Mesendoderm (in vitro differentiated cells): ENCODE data around the gene CASP9.
"Not testable (repeated sequence)": the region's sequence is repeated elsewhere in the genome, so short reads cannot be mapped to it uniquely, and the experiment has no call there.

Source experiments
- DNase-seq: peaks from one replicate; pipeline ENCODE4 v3.0.0; 2013
- H2AK5ac ChIP-seq: 2 replicates; pipeline ENCODE4 v1.6.1; 2013; ENCODE audit warnings: low read length, inconsistent platforms
- H2BK120ac ChIP-seq: 2 replicates; pipeline ENCODE4 v1.6.1; 2013; ENCODE audit warnings: low read depth, mild to moderate bottlenecking, low read length, moderate library complexity, mixed read lengths
- H2BK15ac ChIP-seq: replicated peaks from 2 replicates; pipeline ENCODE4 v1.6.1; 2013; ENCODE audit warnings: low read depth, mild to moderate bottlenecking, moderate library complexity
- H2BK5ac ChIP-seq: 2 replicates; pipeline ENCODE4 v1.6.1; 2013; ENCODE audit warnings: low read length, inconsistent platforms
- H3K18ac ChIP-seq: 2 replicates; pipeline ENCODE4 v1.6.1; 2013; ENCODE audit warnings: mild to moderate bottlenecking, low read length, mixed read lengths
- H3K23ac ChIP-seq: one replicate; pipeline ENCODE4 v1.6.1; 2013; ENCODE audit warnings: low read length
- H3K27ac ChIP-seq: 2 replicates; pipeline ENCODE4 v1.5.1; 2013; ENCODE audit warnings: low read depth, mild to moderate bottlenecking, inconsistent platforms, low read length, moderate library complexity
- H3K27me3 ChIP-seq: 2 replicates; pipeline ENCODE4 v1.6.1; 2013; ENCODE audit warnings: low read length, control low read depth, mild to moderate bottlenecking, inconsistent platforms; ENCODE audit not compliant: insufficient read depth, poor library complexity
- H3K36me3 ChIP-seq: 2 replicates; pipeline ENCODE4 v1.6.1; 2013; ENCODE audit warnings: low read length, inconsistent platforms; ENCODE audit not compliant: control insufficient read depth, insufficient read depth
- H3K4ac ChIP-seq: one replicate; pipeline ENCODE4 v1.6.1; 2013; ENCODE audit warnings: low read depth, mild to moderate bottlenecking, low read length, moderate library complexity
- H3K4me1 ChIP-seq: 2 replicates; pipeline ENCODE4 v1.6.1; 2013; ENCODE audit warnings: low read depth, low read length, inconsistent platforms; ENCODE audit not compliant: control insufficient read depth
- H3K4me2 ChIP-seq: 2 replicates; pipeline ENCODE4 v1.6.1; 2013; ENCODE audit warnings: low read length
- H3K4me3 ChIP-seq: 2 replicates; pipeline ENCODE4 v1.5.1; 2013; ENCODE audit warnings: mild to moderate bottlenecking, low read length
- H3K56ac ChIP-seq: one replicate; pipeline ENCODE4 v1.6.1; 2013; ENCODE audit warnings: low read length
- H3K79me1 ChIP-seq: 2 replicates; pipeline ENCODE4 v1.6.1; 2013; ENCODE audit warnings: low read length, inconsistent platforms
- H3K79me2 ChIP-seq: 2 replicates; pipeline ENCODE4 v1.6.1; 2013; ENCODE audit warnings: mild to moderate bottlenecking, low read length; ENCODE audit not compliant: control insufficient read depth, insufficient read depth
- H3K9ac ChIP-seq: 2 replicates; pipeline ENCODE4 v1.6.1; 2013; ENCODE audit warnings: low read length, inconsistent platforms
- H4K5ac ChIP-seq: one replicate; pipeline ENCODE4 v1.6.1; 2013; ENCODE audit warnings: low read length
- H4K8ac ChIP-seq: one replicate; pipeline ENCODE4 v1.6.1; 2013; ENCODE audit warnings: low read depth, mild to moderate bottlenecking, control low read depth, low read length, moderate library complexity
- WGBS: extraction: QIAGEN DNeasy Blood & Tissue Kit; methylation state at CpG from one replicate; pipeline ENCODE4 v1.1.7; 2013; ENCODE audit warnings: low lambda C conversion rate, missing lambda C conversion rate; ENCODE audit not compliant: insufficient coverage; ENCODE audit errors: extremely low coverage; 5-methylcytosine and 5-hydroxymethylcytosine counted together

Gene CASP9

DNA sequence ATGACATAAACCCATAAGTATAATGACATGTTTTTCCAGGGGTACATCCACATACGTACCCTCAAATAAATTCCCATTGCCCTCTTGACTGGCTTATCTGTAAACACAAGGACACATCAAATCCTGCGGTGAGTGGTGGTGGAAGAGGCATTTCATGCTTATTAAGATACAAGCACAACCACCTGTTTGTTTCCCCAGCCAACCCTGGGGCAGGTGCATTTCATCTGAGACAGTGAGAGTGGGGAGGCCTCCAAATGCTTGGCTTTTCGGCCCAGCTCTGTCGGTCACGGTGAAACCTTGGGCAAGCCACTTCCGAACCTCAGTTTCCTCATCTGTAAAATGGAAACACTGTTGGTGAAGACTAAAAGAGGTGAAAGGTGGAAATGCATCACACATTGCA is 39.6 kb downstream of the CASP9 start:
- not testable (repeated sequence) for DNase-seq, H3K79me2 ChIP-seq, H3K9ac ChIP-seq, H3K18ac ChIP-seq, H3K4me2 ChIP-seq, H3K36me3 ChIP-seq, H3K4ac ChIP-seq, H3K27ac ChIP-seq, H4K8ac ChIP-seq, H2AK5ac ChIP-seq, H3K79me1 ChIP-seq, H3K4me1 ChIP-seq, H2BK5ac ChIP-seq, H3K27me3 ChIP-seq, H2BK120ac ChIP-seq, H2BK15ac ChIP-seq, H3K56ac ChIP-seq, H4K5ac ChIP-seq, H3K4me3 ChIP-seq, H3K23ac ChIP-seq
- WGBS: no CpG with 5 or more reads among the region's 6 CpGs

DNA sequence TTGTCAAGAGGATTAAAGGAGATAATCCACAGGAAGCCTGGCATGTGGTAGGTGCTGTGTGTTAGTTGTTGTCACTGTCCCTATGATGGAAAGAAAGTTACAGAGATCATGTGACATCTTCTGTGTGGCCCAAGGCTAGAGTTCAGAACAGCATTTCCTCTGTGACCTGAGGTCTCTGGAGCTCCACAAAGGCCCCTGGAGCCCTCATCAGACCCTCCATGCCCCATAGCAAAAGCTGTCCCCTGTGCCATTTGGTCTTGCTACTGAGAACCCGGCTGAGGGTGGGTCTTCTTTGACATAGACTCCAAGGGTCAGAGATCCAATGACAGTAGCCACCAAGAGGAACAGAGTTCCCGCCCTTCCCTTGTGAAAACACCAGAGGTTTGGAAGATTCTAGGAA is 40.0 kb downstream of the CASP9 start:
- Histone ChIP-seq H4K5ac (no peak overlapping the region), H2AK5ac (no peak overlapping the region), H3K4me1 (no peaks in the 10 kb centered on the region), H3K79me2 (no peaks in the 10 kb centered on the region), H3K4me2 (no peak overlapping the region), H2BK120ac (no peak overlapping the region), H3K18ac (no peak overlapping the region), H3K56ac (no peak overlapping the region), H3K79me1 (no peaks in the 10 kb centered on the region), H4K8ac (no peak overlapping the region), H3K23ac (no peak overlapping the region), H2BK15ac (no peak overlapping the region), H2BK5ac (no peak overlapping the region), H3K27me3 (no peaks in the 10 kb centered on the region), H3K9ac (no peak overlapping the region), H3K27ac (no peak overlapping the region), H3K36me3 (no peaks in the 10 kb centered on the region), H3K4me3 (no peak overlapping the region), H3K4ac (no peak overlapping the region)
- no CpG with 5 or more reads among the region's 2 CpGs for WGBS
- no peak for DNase-seq

DNA sequence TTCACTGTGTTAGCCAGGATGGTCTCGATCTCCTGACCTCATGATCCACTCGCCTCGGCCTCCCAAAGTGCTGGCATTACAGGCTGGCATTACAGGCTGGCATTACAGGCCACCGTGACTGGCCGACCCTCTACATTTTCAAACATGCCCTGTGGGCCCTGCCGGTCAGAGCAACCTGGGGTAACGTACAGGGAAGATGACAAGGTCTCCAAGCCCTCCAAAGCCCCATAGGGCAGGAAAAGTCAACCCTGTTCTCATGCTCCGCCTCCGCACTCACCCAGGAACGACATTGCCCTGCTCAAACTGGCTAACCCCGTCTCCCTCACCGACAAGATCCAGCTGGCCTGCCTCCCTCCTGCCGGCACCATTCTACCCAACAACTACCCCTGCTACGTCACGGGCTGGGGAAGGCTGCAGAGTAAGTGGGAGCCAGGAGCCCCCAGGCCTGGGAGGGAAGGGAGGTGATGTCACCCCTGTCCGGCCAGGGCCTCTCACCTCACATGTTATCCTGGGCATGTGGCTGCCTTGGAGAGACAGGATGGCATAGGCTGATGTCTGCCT is 41.0 kb downstream of the CASP9 start:
- not testable (repeated sequence) for H3K27me3 ChIP-seq, H2AK5ac ChIP-seq, H4K8ac ChIP-seq, H4K5ac ChIP-seq, H2BK120ac ChIP-seq, H2BK5ac ChIP-seq, H3K79me2 ChIP-seq, H2BK15ac ChIP-seq, H3K9ac ChIP-seq, H3K23ac ChIP-seq, H3K79me1 ChIP-seq, H3K56ac ChIP-seq, H3K4me1 ChIP-seq, H3K4ac ChIP-seq, H3K27ac ChIP-seq, H3K4me2 ChIP-seq, DNase-seq, H3K36me3 ChIP-seq, H3K4me3 ChIP-seq, H3K18ac ChIP-seq
- no CpG with 5 or more reads among the region's 16 CpGs for WGBS

DNA sequence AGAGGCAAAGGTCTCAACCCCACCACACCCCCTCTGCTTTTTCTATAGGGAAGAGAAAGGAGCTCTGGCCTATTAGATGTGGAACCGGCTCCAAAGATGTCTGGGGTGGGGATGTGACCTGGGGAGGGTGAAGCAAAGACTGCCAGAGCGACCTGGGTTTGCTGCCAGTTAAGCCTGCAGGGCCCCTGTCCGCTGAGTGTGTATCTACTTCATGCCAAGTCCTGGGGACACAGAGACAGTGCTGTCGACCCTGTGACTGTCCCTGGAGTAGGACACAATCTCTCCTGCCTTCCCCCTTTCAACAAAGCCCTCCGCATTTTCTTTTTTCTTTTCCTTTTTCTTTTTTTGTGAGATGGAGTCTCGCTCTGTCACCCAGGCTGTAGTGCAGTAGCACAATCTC is 41.6 kb downstream of the CASP9 start:
- H2BK15ac ChIP-seq, DNase-seq, H3K79me1 ChIP-seq, H2AK5ac ChIP-seq, H2BK120ac ChIP-seq, H3K36me3 ChIP-seq, H3K4me3 ChIP-seq, H3K79me2 ChIP-seq, H3K4ac ChIP-seq, H3K18ac ChIP-seq, H2BK5ac ChIP-seq, H4K8ac ChIP-seq, H3K56ac ChIP-seq, H3K27me3 ChIP-seq, H4K5ac ChIP-seq, H3K27ac ChIP-seq, H3K4me2 ChIP-seq, H3K4me1 ChIP-seq, H3K9ac ChIP-seq, H3K23ac ChIP-seq: not testable (repeated sequence)
- no CpG with 5 or more reads among the region's 6 CpGs for WGBS

DNA sequence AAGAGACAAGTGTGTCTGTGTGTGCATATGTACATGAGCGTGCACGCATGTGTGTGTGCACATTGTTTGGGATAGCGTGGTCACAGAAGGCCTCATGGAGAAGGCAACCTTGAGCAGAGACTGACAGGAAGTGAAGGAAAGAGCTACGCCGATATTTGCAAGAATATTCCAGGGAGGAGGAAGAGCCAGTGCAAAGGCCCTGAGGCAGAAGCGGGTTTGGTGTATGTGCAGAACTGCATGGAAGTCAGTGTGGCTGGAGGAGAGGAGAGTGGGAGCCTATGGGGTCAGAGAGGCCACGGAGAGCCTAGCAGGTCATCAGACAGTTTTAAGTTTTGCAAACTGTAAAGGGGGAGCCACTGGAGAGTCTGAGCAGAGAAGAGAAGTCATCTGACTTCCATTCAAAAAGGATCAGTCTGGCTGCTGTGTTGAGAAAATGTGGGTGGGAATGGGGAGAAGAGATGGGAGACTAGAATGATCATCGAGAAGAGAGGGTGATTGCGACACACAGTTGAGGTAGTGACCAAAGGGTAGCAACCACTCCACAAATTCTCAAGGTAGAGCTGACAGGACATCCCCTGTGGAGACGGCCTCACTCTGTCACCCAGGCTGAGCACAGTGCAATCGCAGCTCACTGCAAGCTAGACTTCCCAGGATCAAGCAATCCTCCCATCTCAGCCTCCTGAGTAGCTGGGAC is 44.2 kb downstream of the CASP9 start:
- no peaks in the 10 kb centered on the region for H3K27me3 ChIP-seq
- no peak overlapping the region for H3K4me3 ChIP-seq
- H3K36me3 ChIP-seq: no peaks in the 10 kb centered on the region

More for the DNA sequence above, 44.2 kb downstream of the CASP9 start:
- DNase-seq: no peak
- Histone ChIP-seq H2BK15ac (no peak overlapping the region), H2BK5ac (no peak overlapping the region), H3K79me1 (no peaks in the 10 kb centered on the region), H4K5ac (no peak overlapping the region), H3K4me2 (no peak overlapping the region), H3K18ac (no peak overlapping the region), H3K23ac (no peak overlapping the region), H4K8ac (no peak overlapping the region), H3K4ac (no peak overlapping the region), H3K27ac (no peak overlapping the region), H2AK5ac (no peak overlapping the region), H2BK120ac (no peak overlapping the region), H3K79me2 (no peaks in the 10 kb centered on the region), H3K56ac (no peak overlapping the region), H3K9ac (no peak overlapping the region), H3K4me1 (no peaks in the 10 kb centered on the region)
- WGBS: no CpG with 5 or more reads among the region's 11 CpGs
